GM19351 (cell line): ENCODE measurements around the gene CALCR.
A peak's percentile ranks its signal among the peaks of the same experiment; 100 is the strongest.
"Not testable (repeated sequence)": the region's sequence is repeated elsewhere in the genome, so short reads cannot be mapped to it uniquely, and the experiment has no call there.

ENCODE experiments used
- ATAC-seq: cut with Tn5 transposase; IDR thresholded peaks from one replicate; pipeline ENCODE4 v1.9.1; 2021; ENCODE audit warnings: mild to moderate bottlenecking, moderate library complexity; ENCODE audit not compliant: unreplicated experiment

Gene CALCR

GRCh38 chr7:93574646-93575554 lies at the start of gene CALCR:
CALCR (minus strand) TSS chr7:93574724; CDS start chr7:93486981, 87,743 bp downstream.
- ATAC-seq, result no peak

GRCh38 chr7:93623816-93624215 lies 49.3 kb upstream of the CALCR start:
- no peak for ATAC-seq

- peak; percentile 62 for ATAC-seq
These were observed 47.8 kb upstream of the CALCR start for GRCh38 chr7:93622036-93623033.

DNA sequence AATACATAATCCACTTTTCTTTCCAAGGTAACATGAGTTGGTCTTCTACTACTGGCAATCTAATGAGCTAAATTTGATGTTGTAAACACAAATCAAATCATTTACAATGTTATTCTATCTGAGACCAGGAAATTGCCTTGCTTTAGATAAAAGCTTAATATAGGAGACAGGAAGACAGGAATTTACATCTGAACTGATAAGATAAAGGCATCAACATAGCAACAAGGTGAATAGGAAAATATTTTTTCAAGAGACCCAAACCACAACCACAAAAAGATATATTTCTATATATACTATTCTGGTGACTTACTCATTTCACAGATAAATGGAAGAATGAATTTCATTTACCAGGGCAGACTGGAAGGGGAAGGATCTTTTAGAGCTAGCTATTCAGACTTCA lies 46.3 kb upstream of the CALCR start:
- ATAC-seq, result no peak

DNA sequence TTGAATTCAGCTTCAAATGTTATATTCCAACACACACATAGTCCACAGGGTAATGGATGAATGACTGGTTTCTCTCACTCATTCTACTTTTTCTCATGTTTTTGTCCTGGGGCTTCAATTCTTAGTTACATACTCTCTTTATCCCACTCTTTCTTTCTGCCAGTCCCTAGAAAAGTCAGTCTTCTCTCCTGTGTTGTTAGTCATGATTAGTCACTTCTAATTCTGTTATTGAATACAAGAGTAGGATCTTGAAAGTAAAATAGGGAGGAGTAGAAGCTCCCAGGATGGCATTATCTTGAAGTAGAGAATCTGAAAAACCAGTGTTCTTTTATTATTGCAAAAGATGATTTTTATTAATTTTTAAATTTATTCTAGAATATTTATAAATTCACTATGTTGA lies 45.5 kb upstream of the CALCR start:
- no peak for ATAC-seq

DNA sequence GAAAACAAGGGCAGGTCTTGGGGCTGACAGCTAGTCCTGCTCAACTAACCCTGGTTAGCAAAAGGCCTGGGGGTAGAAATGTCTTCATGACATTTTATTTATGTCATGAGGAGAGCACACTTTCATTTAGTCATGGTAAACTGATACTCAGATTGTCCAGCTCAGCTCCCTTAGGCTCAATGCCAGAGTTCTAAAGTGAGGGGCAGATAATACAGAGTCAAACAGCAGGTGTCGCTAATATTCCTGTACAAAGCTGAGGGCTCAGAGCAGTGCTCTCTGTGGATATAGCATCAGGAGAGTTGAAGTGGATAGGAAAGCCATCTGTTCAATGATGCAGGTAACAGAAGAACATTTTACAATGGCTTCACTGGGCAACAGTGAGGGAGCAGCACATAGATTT lies 26.8 kb upstream of the CALCR start:
- no peak for ATAC-seq

GRCh38 chr7:93594250-93594649 lies 19.7 kb upstream of the CALCR start:
- ATAC-seq, result no peak

DNA sequence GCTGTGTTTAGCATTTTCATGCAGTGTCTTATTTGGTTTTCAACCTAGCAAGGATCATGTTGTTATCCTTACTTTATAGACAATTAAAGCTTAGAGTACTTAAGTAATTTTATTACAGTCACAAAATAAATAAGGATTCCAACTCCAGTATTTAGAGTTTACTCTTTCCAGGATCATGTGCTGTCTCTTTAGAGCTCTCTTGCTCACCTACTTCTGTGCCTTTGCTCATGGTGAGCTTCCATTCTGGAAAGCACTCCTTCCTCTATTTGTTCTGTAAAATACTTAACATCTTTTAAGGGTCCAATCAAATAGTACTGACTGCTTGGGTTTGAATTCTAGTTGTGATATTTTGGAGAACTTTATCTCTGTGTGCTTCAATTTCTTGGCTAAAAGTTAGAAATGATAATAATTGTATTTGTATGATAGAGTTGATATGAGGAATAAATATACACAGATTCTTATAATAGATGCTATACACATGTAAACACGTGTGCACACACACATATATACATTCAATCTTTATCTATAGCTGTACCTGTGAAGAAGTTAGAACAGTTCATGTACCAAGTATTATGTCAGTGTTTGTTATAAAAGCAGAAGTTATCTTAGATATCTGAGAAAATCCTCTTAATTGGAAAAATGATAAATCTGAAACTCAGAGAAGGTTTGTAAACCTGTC lies 18.2 kb upstream of the CALCR start:
- ATAC-seq, result no peak

GRCh38 chr7:93591224-93592050 lies 16.9 kb upstream of the CALCR start:
- not testable (repeated sequence) for ATAC-seq

DNA sequence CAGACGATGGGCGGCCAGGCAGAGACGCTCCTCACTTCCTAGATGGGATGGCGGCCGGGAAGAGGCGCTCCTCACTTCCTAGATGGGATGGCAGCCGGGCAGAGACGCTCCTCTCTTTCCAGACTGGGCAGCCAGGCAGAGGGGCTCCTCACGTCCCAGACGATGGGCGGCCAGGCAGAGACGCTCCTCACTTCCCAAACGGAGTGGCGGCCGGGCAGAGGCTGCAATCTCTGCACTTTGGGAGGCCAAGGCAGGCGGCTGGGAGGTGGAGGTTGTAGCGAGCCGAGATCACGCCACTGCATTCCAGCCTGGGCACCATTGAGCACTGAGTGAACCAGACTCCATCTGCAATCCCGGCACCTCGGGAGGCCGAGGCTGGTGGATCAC lies 11.9 kb upstream of the CALCR start:
- ATAC-seq, result not testable (repeated sequence)

GRCh38 chr7:93585694-93586478 lies 11.4 kb upstream of the CALCR start:
- not testable (repeated sequence) for ATAC-seq

DNA sequence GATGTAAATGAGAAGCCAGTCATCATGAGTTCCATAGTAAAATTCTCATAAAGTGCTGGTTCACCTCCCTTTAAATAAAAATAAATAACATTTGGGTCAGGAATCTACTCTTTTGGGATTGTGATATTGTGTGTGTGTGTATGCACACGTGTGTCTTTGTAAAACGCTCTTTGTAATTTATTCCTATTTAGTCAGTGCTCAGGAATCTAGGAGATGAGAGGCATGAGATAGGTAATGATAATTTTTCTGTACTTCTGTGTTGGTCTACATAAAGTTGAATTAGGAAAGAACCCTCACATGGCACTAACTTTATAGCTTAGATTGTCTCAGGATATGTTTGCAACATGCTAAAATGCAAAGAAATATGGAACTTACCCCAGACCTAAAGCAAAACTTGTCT lies 4.9 kb upstream of the CALCR start:
- no peak for ATAC-seq

- ATAC-seq, result no peak
These were observed 4.2 kb upstream of the CALCR start for GRCh38 chr7:93578762-93579161.

DNA sequence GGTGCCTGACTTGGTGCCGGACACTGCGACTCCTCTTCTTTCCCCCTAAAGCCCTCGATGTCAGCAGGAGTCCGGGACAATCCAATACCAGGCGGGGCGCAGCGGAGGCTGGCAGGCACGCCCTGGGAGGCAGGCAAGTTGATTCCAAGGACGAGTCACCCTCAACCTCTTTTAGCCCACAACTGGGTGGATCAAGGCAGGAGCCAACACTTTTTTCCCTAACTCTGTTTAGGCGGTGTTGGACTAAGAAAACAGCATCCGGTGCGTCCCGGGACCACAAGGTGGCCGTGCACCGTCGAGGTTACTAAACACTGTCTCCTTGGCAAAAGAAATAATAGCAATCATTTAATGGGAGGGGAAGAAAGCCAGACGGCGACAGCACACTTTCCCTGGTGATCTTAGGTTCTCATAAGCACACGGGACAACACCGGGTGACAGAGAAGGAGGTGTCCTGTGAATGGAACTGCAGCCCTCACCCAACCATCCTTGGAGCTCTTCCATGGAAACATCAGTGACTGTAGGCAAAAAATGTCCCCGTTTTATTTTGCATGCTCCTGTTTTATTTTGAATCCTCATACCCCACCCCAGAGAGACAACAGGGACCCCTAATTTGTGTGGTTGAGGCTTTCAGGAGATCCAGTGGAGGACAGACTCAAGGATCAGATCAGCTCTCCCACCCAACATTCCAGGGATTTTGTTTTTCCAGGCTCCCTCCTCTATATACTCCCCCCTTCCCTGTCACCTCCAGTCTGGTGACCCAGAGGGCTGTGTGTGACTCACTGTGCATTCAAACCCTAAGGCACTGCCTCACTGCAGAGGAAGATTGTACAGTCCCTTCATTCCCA lies 1.3 kb upstream of the CALCR start:
- no peak for ATAC-seq

GRCh38 chr7:93574269-93574645 lies 267 bp downstream of the CALCR start:
- ATAC-seq, result no peak

DNA sequence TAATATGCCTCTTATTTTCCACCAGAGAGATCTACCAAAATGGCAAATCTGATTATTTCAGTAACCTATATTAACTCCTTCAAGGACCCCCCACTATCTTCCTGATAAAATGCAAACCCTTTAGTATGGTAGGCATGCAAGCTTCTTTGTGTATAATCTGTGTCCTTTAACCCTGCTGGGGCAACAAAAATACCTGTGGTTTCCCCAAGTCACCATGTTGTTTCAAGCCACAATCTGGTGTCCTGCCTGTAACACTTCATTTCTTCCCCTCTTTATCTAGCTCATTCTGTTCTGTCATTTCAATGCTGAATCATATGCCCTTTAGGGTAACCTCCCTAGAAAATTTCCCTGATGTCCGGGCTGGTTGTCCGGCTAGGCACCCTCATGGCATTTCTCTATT lies 5.3 kb downstream of the CALCR start:
- no peak for ATAC-seq

- ATAC-seq, result no peak
These were observed 7.6 kb downstream of the CALCR start for GRCh38 chr7:93566876-93567275.

DNA sequence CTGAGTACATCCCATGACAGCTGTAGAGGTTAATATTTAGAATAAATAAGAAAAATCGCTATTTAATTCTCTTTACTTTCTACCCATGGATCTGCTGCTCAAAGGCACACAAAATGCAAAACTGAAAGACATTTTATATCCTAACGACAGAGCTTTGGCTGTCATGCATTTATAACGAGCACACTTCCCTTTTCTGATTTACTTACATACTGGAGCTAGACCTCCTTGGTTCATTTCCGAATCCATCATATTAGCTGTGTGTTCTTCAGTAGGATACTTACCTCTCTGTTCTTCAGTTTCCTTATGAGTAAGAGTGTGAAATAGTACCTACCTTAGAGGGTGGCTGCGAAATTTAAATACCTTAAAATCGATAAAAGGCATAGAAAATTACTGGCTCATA lies 10.9 kb downstream of the CALCR start:
- ATAC-seq, result no peak
